Hematopoietic multipotent progenitor cell treated with erythropoietin and hydrocortisone succinate and interleukin-3 and kit ligand, for 6 days (in vitro differentiated cells): ENCODE results near the gene PPARG.
A peak's percentile ranks its signal among the peaks of the same experiment; 100 is the strongest.
"Not testable (repeated sequence)": the region's sequence is repeated elsewhere in the genome, so short reads cannot be mapped to it uniquely, and the experiment has no call there.

Experiments used
- DNase-seq: peaks from one replicate; pipeline ENCODE4 v3.0.0-alpha.2; 2015

The PPARG gene

DNA sequence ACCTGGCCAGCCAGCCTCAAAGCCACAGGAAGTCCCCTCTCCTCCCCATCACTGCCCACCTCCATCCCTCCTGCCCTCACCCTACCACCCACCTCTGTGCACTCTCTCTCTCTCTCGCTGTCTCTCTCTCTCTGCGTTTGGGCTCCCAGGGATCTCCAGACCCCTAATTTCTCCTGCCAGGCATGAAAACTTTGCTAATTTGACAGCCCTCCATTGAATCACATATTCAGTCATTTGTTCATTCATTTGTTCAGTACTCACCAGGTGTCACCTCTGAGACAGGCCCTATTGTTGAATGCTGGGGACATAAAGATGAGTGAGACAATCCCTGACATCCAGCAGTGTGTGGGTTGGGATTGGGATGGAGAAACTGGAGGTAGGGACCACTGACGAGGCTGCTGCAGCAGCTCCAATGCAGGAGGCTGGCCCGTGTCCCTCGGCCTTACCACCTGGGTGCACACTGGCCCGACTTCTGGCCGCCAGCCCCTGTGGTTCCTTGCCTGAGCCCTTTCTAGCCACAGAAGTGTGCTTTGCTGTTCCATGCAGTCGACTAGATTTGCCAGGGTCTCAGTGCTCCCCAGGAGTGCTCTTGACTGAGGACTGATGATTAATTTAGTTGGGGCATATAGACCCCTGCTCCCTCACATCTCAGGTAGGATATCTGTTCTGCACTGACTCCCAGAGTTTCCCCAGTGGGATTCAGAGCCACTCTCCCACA, 156.8 kb downstream of the PPARG start:
- no peak for DNase-seq

DNA sequence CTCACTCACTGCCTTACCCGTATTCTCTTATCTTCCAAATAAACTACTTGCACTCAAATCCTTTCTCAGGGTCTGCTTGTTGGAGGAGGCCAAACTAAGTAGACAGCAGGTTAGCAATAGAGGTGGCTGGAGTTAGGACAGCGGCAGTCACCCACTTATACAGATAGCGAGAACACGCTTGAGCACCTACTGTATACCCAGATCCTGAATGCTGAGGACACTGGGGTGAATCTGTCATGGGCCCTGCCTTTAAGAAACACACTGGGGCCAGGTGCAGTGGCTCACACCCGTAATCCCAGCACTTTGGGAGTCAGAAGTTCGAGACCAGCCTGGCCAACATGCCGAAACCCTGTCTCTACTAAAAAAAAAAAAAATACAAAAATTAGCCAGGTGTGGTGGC, 157.4 kb downstream of the PPARG start:
- no peak for DNase-seq

DNA sequence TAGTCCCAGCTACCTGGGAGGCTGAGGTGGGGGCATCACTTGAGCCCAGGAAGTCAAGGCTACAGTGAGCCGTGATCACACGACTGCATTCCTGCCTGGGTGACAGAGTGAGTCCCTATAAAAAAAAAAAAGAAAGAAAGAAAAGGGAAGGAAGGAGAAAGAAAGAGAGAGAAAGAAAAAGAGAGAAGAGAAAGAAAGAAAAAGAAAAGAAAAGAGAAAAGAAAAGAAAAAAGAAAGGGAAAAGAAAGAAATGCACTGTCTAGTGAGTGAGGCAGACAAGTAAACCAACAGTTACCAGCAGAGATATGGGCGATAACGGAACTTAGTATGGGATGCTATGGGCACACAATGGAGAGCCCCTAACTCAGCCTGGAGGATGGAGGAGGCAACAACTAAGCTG, 158.2 kb downstream of the PPARG start:
- DNase-seq, result no peak

- DNase-seq, result not testable (repeated sequence)
Measured at GRCh38 chr3:12448404-12449202, 159.7 kb downstream of the PPARG start.

DNA sequence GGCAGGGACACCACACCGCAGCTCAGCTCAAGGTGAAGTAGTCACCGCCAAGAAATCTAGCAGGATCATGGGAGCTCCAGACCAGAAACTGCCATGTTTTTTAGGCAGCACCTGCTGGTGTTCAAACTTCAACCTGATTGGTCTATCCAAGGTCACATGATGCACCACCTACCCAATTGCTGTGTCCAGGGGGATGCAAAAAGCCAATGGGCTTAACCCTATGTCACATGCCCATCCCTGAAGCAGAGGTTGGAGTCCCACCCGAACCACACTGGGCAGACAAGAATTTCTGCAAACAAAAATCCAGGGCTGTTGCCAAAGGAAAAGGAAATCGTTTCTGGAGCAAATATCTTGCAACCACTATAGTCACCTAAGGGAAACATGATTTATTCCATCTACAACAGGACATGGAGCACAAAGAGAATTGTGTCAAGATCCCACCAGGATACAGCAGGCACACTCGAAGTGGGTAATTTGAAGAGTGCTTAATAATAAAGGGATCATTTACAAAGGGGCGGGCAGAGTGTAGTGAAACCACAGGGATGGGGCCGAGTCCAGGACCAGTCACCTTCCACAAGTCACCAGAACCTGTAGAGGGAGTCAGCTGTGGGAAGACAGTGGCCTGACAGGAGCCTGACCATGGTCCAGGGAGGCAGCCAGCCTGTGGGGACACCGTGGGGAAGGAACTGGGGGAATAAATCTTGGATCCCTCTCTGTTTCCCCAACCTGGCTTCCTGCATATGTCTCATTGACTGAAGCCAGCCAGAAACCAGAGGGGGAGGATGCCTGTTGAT, 161.2 kb downstream of the PPARG start:
- DNase-seq, result no peak

GRCh38 chr3:12451481-12451880, 162.6 kb downstream of the PPARG start:
- no peak for DNase-seq

GRCh38 chr3:12451960-12452359, 163.1 kb downstream of the PPARG start:
- DNase-seq, result no peak

- no peak for DNase-seq
Measured at GRCh38 chr3:12452361-12453330, 163.8 kb downstream of the PPARG start.

- no peak for DNase-seq
Measured at GRCh38 chr3:12454076-12454815, 165.4 kb downstream of the PPARG start.

- DNase-seq, result no peak
Measured at GRCh38 chr3:12454816-12455121, 165.9 kb downstream of the PPARG start.

- no peak for DNase-seq
Measured at GRCh38 chr3:12455740-12456139, 166.9 kb downstream of the PPARG start.

- no peak for DNase-seq
Measured at GRCh38 chr3:12456441-12456840, 167.6 kb downstream of the PPARG start.

- not testable (repeated sequence) for DNase-seq
Measured at GRCh38 chr3:12457380-12457779, 168.5 kb downstream of the PPARG start.

GRCh38 chr3:12458901-12459300, 170.0 kb downstream of the PPARG start:
- peak; percentile 19 for DNase-seq

GRCh38 chr3:12460127-12460526, 171.3 kb downstream of the PPARG start:
- no peak for DNase-seq

DNA sequence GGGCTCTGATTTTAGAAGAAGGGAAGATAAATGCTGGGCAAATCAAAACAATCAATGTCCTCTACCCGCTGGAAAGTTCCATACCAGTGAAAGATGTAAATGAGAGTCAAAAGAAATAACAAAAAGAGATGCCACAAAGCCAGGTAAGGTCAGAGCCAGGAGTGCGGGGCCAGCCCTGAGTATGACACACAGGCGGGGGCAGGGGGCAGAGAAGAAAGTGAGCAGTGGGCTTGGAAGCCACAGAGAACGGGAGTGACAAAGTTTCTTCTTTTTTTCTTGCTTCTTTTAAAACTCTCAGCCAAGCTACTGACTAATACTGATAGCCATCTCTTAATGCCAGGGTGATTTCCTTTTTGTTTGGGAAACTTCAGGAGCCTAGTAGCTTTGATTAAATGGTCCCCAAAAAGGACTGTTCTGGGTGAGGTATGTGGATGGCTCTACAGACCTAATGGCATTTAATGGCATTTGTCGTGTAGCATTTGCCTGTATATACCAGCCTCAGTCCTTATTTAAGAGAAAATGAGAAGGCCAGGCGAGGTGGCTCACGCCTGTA, 172.3 kb downstream of the PPARG start:
- no peak for DNase-seq

DNA sequence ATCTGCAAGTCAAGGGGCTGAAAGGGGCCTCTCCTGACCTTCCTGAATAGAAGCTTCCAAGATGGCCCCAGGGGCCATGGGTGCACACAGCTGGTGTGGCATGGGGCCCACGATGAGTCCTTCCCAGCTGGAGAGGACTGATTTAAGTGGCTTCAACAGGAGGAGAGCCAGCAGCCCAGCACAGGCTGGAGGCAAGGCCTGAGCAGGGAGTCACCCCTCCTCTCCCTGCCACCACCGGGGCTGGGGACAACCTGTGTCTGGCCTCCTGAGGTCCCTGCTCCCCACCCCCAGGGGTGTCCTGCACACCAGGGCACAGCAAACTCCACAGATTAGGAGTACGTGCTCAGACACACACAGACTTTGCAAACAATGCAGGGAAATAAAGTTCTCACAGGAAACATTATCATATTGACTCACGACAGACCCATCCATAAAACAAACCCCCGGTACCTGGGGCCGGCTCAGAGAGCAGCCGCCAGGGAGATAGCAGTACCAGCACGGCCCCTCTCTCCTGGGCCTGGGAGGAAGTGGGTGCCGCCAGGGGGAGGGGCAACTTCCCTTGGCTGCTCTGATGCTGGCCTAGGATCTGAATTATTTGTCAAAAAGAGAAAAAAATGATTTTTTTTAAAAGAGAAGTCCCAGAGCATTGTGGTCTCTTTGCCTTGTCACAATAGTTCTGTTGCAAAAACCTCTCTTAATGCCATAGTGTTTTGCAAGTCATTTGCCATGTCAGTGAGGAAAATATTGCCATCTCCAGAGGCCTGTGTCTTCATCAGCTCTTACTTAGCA, 173.5 kb downstream of the PPARG start:
- peak; percentile 22 for DNase-seq

DNA sequence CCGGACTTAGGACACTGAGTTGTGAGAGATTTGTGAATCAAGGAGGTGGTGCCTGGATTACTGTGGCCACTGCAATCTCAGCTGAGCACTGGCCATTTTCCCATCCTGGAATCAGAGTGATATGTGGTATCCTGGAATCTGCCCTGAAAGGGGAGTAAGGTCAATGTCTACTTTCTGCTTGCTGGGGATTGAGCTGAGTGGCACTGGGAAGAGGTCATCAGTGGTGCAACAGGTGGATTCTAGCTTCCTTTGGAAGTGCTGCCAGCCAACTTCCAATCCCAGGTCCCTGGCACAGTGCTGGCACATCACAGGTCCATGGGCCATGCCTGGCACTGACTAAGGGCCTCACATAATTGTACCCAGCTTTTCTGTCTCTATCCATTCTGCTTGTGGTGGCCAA, 174.8 kb downstream of the PPARG start:
- no peak for DNase-seq

DNA sequence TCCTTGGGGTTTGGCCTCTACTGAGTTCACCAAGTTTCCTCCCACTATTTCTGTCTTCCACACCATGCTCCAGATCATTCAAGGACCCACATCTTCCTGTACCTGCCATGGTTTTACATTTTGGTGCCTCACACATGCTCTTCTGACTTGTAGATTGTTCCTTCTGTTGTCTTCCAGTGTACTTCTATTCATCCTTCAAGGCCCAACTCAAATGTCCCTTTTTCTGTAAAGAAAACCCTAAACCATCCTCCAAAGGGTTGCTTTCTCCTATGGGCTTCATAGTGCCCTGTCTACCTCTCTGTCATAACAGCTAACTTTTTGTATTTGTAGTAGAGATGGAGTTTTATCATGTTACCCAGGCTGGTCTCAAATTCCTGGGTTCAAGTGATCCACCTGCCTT, 175.3 kb downstream of the PPARG start:
- no peak for DNase-seq

GRCh38 chr3:12465151-12465835, 176.4 kb downstream of the PPARG start:
- DNase-seq, result no peak
